Activated CD8-positive, alpha-beta T cell treated with anti-CD3 and anti-CD28 coated beads, Interleukin-2, amount 10 ng/mL, durations not matched to agents 7 days and 5 days (primary cell): ENCODE measurements around the gene TUBGCP2. TPM values are rescaled to one million over a fixed set of nuclear protein-coding genes. Genes with fewer than 3 reads are reported as not detected.
A peak's percentile ranks its signal among the peaks of the same experiment; 100 is the strongest.

Experiments
- ATAC-seq: fragments of 150-1000 bp; cut with Tn5 transposase; one replicate; pipeline ENCODE4 v1.10.0; 2021; ENCODE audit warnings: moderate library complexity
- CTCF ChIA-PET: fragments of 350-600 bp; sonication (Branson Sonifier 250); formaldehyde crosslinking; loops from one replicate; lab custom pipeline; 2021; ENCODE audit warnings: antibody characterized with exemption; lab: Charles Lee
- POLR2A ChIA-PET: fragments of 350-600 bp; sonication (Branson Sonifier 250); formaldehyde crosslinking; loops from one replicate; lab custom pipeline; 2021; ENCODE audit warnings: antibody characterized with exemption; lab: Charles Lee
- DNase-seq: peaks from one replicate; pipeline ENCODE4 v3.0.0-alpha.2; 2020
- H3K27ac Mint-ChIP-seq: one replicate; pipeline ENCODE4 v1.8.0; 2021; ENCODE audit warnings: mild to moderate bottlenecking, mixed read lengths
- H3K27me3 Mint-ChIP-seq: one replicate; pipeline ENCODE4 v1.8.0; 2021; ENCODE audit warnings: low read depth, mixed read lengths
- H3K36me3 Mint-ChIP-seq: one replicate; pipeline ENCODE4 v1.8.0; 2021; ENCODE audit warnings: low read depth, mixed read lengths
- H3K4me1 Mint-ChIP-seq: one replicate; pipeline ENCODE4 v1.8.0; 2021; ENCODE audit warnings: low read depth, mixed read lengths
- H3K4me3 Mint-ChIP-seq: one replicate; pipeline ENCODE4 v1.8.0; 2021; ENCODE audit warnings: mild to moderate bottlenecking, mixed read lengths
- H3K9me3 Mint-ChIP-seq: one replicate; pipeline ENCODE4 v1.8.0; 2022; ENCODE audit warnings: mixed read lengths; ENCODE audit not compliant: insufficient read depth
- total RNA-seq, 2 experiments: library from RNA; stranded (reverse); gene quantifications; one replicate each; pipeline ENCODE4 v1.2.3, GENCODE V29; 2021

The TUBGCP2 gene, protein sequence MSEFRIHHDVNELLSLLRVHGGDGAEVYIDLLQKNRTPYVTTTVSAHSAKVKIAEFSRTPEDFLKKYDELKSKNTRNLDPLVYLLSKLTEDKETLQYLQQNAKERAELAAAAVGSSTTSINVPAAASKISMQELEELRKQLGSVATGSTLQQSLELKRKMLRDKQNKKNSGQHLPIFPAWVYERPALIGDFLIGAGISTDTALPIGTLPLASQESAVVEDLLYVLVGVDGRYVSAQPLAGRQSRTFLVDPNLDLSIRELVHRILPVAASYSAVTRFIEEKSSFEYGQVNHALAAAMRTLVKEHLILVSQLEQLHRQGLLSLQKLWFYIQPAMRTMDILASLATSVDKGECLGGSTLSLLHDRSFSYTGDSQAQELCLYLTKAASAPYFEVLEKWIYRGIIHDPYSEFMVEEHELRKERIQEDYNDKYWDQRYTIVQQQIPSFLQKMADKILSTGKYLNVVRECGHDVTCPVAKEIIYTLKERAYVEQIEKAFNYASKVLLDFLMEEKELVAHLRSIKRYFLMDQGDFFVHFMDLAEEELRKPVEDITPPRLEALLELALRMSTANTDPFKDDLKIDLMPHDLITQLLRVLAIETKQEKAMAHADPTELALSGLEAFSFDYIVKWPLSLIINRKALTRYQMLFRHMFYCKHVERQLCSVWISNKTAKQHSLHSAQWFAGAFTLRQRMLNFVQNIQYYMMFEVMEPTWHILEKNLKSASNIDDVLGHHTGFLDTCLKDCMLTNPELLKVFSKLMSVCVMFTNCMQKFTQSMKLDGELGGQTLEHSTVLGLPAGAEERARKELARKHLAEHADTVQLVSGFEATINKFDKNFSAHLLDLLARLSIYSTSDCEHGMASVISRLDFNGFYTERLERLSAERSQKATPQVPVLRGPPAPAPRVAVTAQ
- 10 to 100 TPM; 53.5 to 59.0 TPM for total RNA-seq

DNA sequence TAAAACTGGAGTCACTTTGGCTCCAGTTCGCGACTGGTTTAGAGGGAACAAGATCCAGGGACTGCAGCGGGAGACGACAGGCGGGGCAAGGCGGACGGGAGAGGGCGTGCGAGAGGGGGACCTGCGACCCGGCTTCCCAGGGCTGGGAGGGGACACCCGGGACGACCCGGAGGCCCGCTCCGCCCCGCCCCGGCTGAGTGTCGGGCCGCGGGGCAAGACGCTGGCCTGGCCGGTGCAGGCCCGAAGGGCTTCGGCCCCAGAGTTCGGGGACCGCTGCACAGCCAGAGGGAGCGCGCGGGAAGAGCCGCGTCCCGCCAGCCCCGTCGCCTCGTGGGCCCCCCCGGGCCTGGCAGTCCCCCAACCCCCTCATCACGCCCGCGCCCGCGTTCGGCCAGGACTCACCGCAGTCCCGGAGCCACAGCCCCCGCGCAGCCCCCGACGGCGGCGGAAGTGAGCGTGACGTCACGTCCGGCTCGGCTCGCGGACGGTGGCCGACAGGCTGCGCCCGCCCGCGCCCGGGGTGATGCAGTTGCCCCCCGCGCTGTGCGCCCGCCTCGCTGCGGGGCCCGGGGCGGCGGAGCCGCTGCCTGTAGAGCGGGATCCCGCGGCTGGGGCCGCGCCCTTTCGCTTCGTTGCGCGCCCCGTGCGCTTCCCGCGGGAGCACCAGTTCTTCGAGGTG lies at the start of gene TUBGCP2, which contains the start of gene ZNF511:
TUBGCP2 (minus strand) TSS at position 452 of the 679 bp plus-strand sequence. CDS start 5,931 bp downstream, outside the sequence.
ZNF511 (plus strand) TSS at position 494 of the 679 bp plus-strand sequence; CDS start at position 524, 30 bp downstream.
- Mint-ChIP-seq H3K27ac (peak within 1 kb of the TSS; percentile 99), H3K4me1 (peaks cover 19% of the 10 kb centered on the region)
- POLR2A ChIA-PET: interaction anchor here (0.6 to 1.7 kb wide), 2 partner anchors 33 to 457 kb away, joined by 3 to 13 read pairs; partner anchors contain the start of gene ADAM8

DNA sequence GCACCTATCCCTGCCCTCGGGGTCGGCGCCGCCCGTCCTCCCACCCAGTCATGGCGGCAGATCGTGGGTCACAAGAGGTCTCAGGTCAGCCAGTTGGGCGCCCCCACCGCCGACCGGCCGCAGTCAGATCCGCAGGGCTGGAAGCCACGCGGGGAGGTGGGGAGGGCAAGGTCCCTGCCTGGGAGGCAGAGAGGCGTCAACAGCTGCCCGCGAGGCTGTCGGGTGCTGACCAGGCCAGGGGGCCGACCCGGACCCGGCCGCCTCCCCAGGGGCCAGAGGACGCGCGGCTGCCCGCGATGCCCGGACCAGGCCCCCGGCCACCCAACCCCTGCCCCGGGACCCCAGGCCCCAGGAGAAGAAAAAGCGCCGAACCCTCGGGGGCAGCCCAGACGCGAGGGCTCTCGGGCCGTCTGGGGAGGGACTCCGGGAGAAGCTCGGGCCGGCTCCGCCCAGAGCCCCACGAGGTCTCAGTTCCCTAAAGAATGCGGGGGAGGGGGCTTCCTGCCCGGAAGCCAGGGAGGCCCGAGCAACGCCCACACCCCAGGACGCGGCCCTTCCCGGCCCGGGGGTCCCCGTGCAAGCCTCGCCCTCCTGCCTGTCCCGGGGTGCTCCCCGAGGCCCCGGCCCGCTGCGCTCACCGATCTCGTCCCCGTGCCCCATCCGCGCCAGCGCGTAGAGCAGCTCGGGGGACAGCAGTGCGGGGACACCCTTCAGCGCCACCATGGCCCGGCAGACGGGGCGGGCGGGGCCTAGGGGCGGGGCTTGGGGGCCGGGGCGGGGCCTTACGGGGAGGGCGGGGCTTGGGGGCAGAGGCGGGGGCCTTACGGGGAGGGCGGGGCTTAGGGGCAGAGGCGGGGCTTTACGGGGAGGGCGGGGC lies 48.9 kb upstream of the TUBGCP2 start, which contains the start of gene FUOM:
FUOM (minus strand) TSS at position 735 of the 877 bp plus-strand sequence; CDS start at position 723, 12 bp downstream.
- H3K27ac Mint-ChIP-seq: peak within 1 kb of the TSS; percentile 11
- ATAC-seq (peak; percentile 91), DNase-seq (peak; percentile 75)
- ChIA-PET CTCF (interaction anchor here (1.2 kb wide), 1 partner anchor 28 kb away, joined by 3 read pairs; no protein-coding TSS in a partner anchor), POLR2A (interaction anchor here (1.2 kb wide), 1 partner anchor 32 kb away, joined by 5 read pairs; no protein-coding TSS in a partner anchor)
- H3K4me3 Mint-ChIP-seq: peak within 1 kb of the TSS; percentile 70
- H3K27me3 Mint-ChIP-seq: no peaks in the 10 kb centered on the region
- H3K36me3 Mint-ChIP-seq: peaks cover 9% of the 10 kb centered on the region
- peaks cover 7% of the 10 kb centered on the region for H3K4me1 Mint-ChIP-seq
- no peaks in the 10 kb centered on the region for H3K9me3 Mint-ChIP-seq

More for the DNA sequence above, at the start of gene TUBGCP2, which contains the start of gene ZNF511:
- H3K27me3 Mint-ChIP-seq: no peaks in the 10 kb centered on the region
- ATAC-seq (peak; percentile 73), DNase-seq (peak; percentile 89)
- peaks cover 17% of the 10 kb centered on the region for H3K36me3 Mint-ChIP-seq
- no peaks in the 10 kb centered on the region for H3K9me3 Mint-ChIP-seq
- peak within 1 kb of the TSS; percentile 95 for H3K4me3 Mint-ChIP-seq
- CTCF ChIA-PET: interaction anchor here (0.7 to 3.7 kb wide), 13 partner anchors 9 to 184 kb away, joined by 3 to 23 read pairs (median 4); no protein-coding TSS in a partner anchor

DNA sequence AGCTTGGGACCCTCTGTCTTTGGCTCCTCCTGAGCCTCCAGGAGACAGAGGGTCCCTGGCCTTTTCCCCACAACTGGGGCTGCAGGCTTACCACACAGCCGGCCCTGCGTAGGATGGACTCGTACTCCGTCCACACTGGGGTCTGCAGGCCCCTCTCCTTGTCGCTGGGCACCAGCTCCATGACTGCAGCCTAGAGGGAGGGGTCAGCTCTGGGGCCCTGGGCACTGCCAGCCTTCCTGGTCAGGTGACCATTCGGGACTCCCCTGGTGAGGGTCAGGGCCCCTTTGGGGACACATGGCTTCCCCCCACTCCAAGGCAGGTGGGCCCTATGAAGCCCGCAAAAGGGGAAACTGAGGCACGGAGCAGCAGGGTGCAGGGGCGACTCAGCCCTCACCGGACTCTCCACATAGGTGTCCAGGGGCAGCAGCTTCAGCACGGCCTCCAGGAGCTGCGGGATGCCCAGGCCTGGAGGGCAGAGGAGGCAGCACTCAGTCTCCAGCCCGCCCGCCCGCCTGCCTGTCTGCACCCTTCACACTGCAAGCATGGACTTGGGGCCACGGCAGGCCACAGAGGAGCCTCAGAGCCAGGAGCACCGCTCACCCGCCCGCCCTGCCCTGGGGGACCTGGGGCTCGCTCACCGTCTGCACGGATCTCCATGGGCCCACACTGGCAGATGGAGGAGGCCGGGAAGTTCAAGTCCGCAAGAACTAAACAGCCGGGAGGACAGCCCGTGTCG lies 48.0 kb upstream of the TUBGCP2 start:
- peaks cover 7% of the 10 kb centered on the region for H3K4me1 Mint-ChIP-seq
- H3K9me3 Mint-ChIP-seq: no peaks in the 10 kb centered on the region
- ATAC-seq: no peak
- no peak for DNase-seq
- peak overlapping the region; percentile 70 for H3K4me3 Mint-ChIP-seq
- H3K36me3 Mint-ChIP-seq: peaks cover 4% of the 10 kb centered on the region
- peak overlapping the region; percentile 11 for H3K27ac Mint-ChIP-seq
- POLR2A ChIA-PET: no interaction called here
- H3K27me3 Mint-ChIP-seq: no peaks in the 10 kb centered on the region
- CTCF ChIA-PET: no interaction called here

DNA sequence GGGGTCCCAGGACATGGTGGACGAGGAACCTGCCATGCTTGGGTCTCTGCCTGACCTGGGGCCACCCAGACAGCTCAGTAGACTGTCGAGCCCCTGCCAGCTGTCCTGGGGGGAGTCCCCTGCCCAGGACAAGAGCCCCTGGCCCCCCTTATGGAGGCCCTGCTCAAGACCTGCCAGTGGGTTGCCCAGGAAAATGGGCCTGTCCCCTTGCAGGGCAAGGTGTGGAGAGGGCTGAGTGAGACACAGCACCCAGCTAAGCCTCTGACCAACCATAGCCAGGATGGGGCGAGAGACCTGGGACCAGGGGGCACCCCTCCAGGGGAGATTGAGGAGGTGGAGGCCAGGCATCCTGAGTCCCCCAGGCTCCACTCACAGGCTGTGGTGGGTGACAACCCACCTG lies 47.3 kb upstream of the TUBGCP2 start:
- H3K27ac Mint-ChIP-seq: no peak overlapping the region
- ATAC-seq (no peak), DNase-seq (no peak)
- H3K4me1 Mint-ChIP-seq: peaks cover 6% of the 10 kb centered on the region
- H3K9me3 Mint-ChIP-seq: no peaks in the 10 kb centered on the region
- POLR2A ChIA-PET: interaction anchor here (1.1 kb wide), 1 partner anchor 78 kb away, joined by 4 read pairs; no protein-coding TSS in a partner anchor
- CTCF ChIA-PET: no interaction called here
- H3K4me3 Mint-ChIP-seq: peak overlapping the region; percentile 45
- no peaks in the 10 kb centered on the region for H3K27me3 Mint-ChIP-seq
- no peaks in the 10 kb centered on the region for H3K36me3 Mint-ChIP-seq

DNA sequence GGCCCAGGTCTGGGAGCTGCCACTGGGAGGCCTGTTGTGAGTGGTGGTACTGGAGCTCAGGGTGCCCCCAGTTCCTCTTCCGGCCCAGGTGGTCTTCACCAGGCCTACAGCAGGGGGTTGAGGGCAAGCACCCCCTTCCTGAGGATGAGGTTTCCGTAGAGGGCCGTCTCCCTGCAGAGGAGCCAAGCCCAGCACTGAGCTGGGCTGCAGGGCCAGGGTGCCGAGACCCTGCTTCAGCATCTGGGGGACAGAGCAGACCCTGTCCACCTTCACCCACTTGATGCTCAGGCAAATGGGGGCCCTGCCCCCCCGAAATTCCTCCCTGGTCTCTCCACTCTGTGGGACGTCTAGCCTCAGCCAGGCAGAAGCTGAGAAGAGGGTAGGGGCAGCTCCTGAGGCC lies 46.6 kb upstream of the TUBGCP2 start:
- CTCF ChIA-PET: interaction anchor here (2.8 kb wide), 1 partner anchor 25 kb away, joined by 10 read pairs; no protein-coding TSS in a partner anchor
- Mint-ChIP-seq H3K36me3 (no peaks in the 10 kb centered on the region), H3K27ac (no peak overlapping the region), H3K27me3 (no peaks in the 10 kb centered on the region), H3K9me3 (no peaks in the 10 kb centered on the region), H3K4me3 (no peak overlapping the region), H3K4me1 (peaks cover 6% of the 10 kb centered on the region)
- ATAC-seq (no peak), DNase-seq (no peak)
- POLR2A ChIA-PET: interaction anchor here (1.1 kb wide), 1 partner anchor 78 kb away, joined by 4 read pairs; no protein-coding TSS in a partner anchor

DNA sequence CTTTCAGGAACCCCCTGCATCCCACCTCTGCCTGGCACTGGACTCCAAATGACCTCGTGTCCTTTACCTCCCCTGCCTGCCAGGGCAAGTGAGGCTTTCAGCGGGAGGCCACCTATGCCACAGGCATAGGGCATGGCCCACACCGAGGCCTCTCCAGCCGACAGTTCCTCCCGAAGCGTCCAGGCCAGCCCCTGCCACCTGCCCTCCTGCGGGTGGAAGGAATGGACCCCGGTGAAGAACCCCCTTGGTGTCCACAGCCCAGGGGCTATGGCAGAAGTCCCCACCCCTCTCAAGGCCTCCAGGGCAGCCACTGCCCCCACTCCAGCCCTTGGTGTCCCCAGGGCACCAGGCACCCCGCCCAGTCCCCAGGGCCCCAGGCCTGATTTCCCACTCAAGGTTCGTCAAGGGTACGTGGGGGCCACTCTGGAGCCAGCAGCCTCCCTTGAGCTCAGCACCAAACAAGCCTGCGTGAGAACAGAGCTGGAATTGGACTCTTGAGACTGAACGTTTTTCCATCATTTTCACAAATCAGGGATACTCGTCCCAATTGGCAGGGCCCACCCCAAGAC lies 46.1 kb upstream of the TUBGCP2 start:
- Mint-ChIP-seq H3K27ac (no peak overlapping the region), H3K36me3 (no peaks in the 10 kb centered on the region), H3K27me3 (no peaks in the 10 kb centered on the region), H3K4me3 (no peak overlapping the region), H3K9me3 (no peaks in the 10 kb centered on the region), H3K4me1 (peaks cover 6% of the 10 kb centered on the region)
- DNase-seq: no peak
- ChIA-PET POLR2A (interaction anchor here (1.1 kb wide), 1 partner anchor 77 kb away, joined by 4 read pairs; no protein-coding TSS in a partner anchor), CTCF (interaction anchor here (2.8 kb wide), 1 partner anchor 25 kb away, joined by 10 read pairs; no protein-coding TSS in a partner anchor)
- no peak for ATAC-seq

DNA sequence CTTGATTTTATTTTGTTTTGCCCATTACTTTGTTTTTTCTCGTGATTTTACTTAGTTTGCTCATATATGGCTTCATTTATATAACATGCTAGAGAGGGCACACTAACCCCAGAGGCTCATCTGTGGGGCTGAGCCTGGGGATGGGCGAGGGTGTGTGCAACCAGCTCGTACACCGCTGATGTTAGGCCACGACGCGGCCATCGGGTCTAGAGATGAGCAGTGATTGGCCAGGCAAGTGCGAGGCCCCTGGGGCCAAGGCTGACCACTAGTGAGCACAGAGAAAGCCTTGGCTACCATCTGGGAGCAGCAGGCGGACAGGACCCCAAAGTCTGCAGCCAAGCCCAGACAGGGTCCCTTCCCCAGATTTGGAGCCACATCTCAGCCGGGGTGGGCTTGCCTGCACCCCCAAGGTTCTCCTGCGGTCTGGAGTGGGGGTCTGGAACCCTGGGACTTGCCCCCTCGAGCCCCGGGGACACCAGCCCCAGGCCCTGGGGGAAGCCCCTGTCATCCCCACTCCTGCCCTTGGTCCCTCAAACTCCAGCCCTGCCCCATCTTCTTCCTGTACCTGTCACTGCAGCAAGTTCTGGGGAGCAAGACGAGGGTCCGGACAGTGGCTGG lies 45.4 kb upstream of the TUBGCP2 start:
- H3K9me3 Mint-ChIP-seq: no peaks in the 10 kb centered on the region
- ChIA-PET POLR2A (no interaction called here), CTCF (interaction anchor here (2.8 kb wide), 1 partner anchor 24 kb away, joined by 10 read pairs; no protein-coding TSS in a partner anchor)
- H3K27ac Mint-ChIP-seq: no peak overlapping the region
- DNase-seq: no peak
- peaks cover 3% of the 10 kb centered on the region for H3K27me3 Mint-ChIP-seq
- H3K36me3 Mint-ChIP-seq: no peaks in the 10 kb centered on the region
- peaks cover 6% of the 10 kb centered on the region for H3K4me1 Mint-ChIP-seq
- ATAC-seq: no peak
- no peak overlapping the region for H3K4me3 Mint-ChIP-seq

DNA sequence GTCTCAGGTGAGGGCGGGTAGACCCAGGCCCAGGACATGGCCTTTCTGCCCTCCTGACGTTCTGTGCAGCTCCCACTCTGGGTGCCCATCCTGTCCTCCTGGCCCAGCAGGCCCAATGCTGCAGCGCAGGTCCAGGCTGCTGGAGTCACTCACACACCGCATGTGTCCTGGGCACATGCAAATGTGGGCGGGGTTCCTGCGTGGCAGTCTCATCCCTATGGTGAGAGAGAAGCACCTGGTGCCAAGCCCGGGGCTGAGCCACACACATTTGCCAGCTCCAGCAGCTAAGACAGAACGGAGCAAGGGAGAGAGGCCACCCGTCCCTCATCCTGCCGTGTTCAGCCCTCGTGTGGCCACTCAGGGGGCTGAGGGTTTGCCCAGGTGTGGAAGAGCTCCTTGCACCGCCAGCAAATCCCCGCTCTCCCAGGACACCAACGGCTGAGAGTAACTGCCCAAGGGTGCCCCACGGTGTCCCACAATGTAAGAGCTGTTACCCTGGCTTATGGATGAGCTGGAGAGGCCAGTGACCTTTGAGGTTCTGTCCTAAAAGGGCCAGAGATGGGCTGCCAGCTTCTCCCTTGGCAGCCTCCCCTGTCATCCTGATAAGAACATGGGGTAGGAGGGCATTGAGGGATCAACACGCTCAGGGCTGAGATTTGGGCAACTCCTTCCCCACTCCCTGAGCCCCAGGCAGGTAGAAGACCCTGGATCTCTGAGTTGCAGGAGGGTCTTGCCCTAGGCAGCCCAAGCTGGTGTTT lies 44.7 kb upstream of the TUBGCP2 start:
- ATAC-seq: no peak
- DNase-seq: no peak
- no peaks in the 10 kb centered on the region for H3K9me3 Mint-ChIP-seq
- no peak overlapping the region for H3K4me3 Mint-ChIP-seq
- no peak overlapping the region for H3K27ac Mint-ChIP-seq
- ChIA-PET CTCF (interaction anchor here (2.8 kb wide), 1 partner anchor 23 kb away, joined by 10 read pairs; no protein-coding TSS in a partner anchor), POLR2A (no interaction called here)
- H3K27me3 Mint-ChIP-seq: peaks cover 5% of the 10 kb centered on the region
- peaks cover 6% of the 10 kb centered on the region for H3K4me1 Mint-ChIP-seq
- H3K36me3 Mint-ChIP-seq: no peaks in the 10 kb centered on the region
